RWPE2 (cell line): ENCODE measurements around the gene ABCA12.

Experiments
- ATAC-seq: fragments of 200-7000 bp; cut with Tn5 transposase; 3 replicates; pipeline ENCODE4 v1.9.1; 2021; ENCODE audit warnings: low read depth
- DNase-seq: peaks from one replicate; pipeline ENCODE4 v3.0.0-alpha.2; 2020; ENCODE audit warnings: low spot score
- H3K27ac ChIP-seq: fragments of 450-650 bp; 2 replicates; pipeline ENCODE4 v1.5.1; 2017; ENCODE audit warnings: mild to moderate bottlenecking; ENCODE audit not compliant: poor library complexity, severe bottlenecking
- H3K27me3 ChIP-seq: fragments of 250-450 bp; sonication (Bioruptor Pico); 2 replicates; pipeline ENCODE4 v1.5.1; 2021; ENCODE audit warnings: mild to moderate bottlenecking, moderate library complexity; ENCODE audit not compliant: insufficient read depth, poor library complexity, severe bottlenecking
- H3K36me3 ChIP-seq: fragments of 250-450 bp; sonication (Bioruptor Pico); 2 replicates; pipeline ENCODE4 v1.5.1; 2020; ENCODE audit warnings: low read depth, mild to moderate bottlenecking, moderate library complexity
- H3K4me1 ChIP-seq: fragments of 250-450 bp; sonication (Bioruptor Pico); 2 replicates; pipeline ENCODE4 v1.5.1; 2021; ENCODE audit warnings: mild to moderate bottlenecking, moderate library complexity; ENCODE audit not compliant: insufficient read depth, poor library complexity, severe bottlenecking
- H3K4me3 ChIP-seq: fragments of 250-450 bp; sonication (Bioruptor Pico); 2 replicates; pipeline ENCODE4 v1.5.1; 2021; ENCODE audit warnings: mild to moderate bottlenecking, moderate library complexity; ENCODE audit not compliant: severe bottlenecking
- H3K9me3 ChIP-seq: fragments of 250-450 bp; sonication (Bioruptor Pico); 2 replicates; pipeline ENCODE4 v1.5.1; 2021; ENCODE audit warnings: mild to moderate bottlenecking, moderate library complexity; ENCODE audit not compliant: severe bottlenecking
- TF ChIP-seq, protein P1 (sequence below): fragments of 450-650 bp; IDR thresholded peaks from one replicate; pipeline ENCODE4 v1.5.1; 2017; ENCODE audit warnings: mild to moderate bottlenecking, moderate library complexity; ENCODE audit not compliant: poor library complexity, severe bottlenecking

The ABCA12 gene

DNA sequence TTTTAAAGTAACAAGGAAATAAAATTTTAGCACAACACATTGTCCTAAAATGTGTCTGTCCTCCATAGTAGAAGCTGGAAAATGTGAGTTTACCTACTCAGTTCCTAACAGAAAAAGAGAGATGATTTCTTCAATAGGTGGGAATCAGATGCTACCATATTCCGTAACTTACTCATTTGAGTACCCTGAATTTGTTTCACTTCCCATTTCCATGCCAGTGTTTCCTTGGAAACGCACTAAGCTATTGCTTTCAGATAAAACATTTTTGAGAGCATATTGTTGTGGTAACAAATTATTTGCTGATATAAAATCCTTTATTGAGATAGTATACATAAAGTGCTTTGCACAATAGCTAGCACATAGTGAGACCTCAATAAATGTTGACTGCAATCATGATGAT lies 191.5 kb downstream of the ABCA12 start:
- DNase-seq: no peak
- no peaks in the 10 kb centered on the region for H3K9me3 ChIP-seq
- no peaks in the 10 kb centered on the region for H3K27me3 ChIP-seq
- H3K4me1 ChIP-seq: no peaks in the 10 kb centered on the region
- TF ChIP-seq, protein P1, sequence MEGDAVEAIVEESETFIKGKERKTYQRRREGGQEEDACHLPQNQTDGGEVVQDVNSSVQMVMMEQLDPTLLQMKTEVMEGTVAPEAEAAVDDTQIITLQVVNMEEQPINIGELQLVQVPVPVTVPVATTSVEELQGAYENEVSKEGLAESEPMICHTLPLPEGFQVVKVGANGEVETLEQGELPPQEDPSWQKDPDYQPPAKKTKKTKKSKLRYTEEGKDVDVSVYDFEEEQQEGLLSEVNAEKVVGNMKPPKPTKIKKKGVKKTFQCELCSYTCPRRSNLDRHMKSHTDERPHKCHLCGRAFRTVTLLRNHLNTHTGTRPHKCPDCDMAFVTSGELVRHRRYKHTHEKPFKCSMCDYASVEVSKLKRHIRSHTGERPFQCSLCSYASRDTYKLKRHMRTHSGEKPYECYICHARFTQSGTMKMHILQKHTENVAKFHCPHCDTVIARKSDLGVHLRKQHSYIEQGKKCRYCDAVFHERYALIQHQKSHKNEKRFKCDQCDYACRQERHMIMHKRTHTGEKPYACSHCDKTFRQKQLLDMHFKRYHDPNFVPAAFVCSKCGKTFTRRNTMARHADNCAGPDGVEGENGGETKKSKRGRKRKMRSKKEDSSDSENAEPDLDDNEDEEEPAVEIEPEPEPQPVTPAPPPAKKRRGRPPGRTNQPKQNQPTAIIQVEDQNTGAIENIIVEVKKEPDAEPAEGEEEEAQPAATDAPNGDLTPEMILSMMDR: no peak
- no peak overlapping the region for H3K4me3 ChIP-seq
- no peak for ATAC-seq
- H3K27ac ChIP-seq: no peak overlapping the region
- no peaks in the 10 kb centered on the region for H3K36me3 ChIP-seq

- Histone ChIP-seq H3K4me3 (no peak overlapping the region), H3K27ac (no peak overlapping the region), H3K36me3 (no peaks in the 10 kb centered on the region), H3K27me3 (no peaks in the 10 kb centered on the region), H3K4me1 (no peaks in the 10 kb centered on the region), H3K9me3 (no peaks in the 10 kb centered on the region)
- DNase-seq: no peak
- TF ChIP-seq, protein P1: no peak
- ATAC-seq: no peak
Observed at GRCh38 chr2:214934006-214934405, 204.4 kb downstream of the ABCA12 start.

GRCh38 chr2:214904634-214905033 lies 233.8 kb downstream of the ABCA12 start:
- H3K4me1 ChIP-seq: no peaks in the 10 kb centered on the region
- H3K9me3 ChIP-seq: no peaks in the 10 kb centered on the region
- no peaks in the 10 kb centered on the region for H3K36me3 ChIP-seq
- ATAC-seq (no peak), DNase-seq (no peak)
- H3K4me3 ChIP-seq: no peak overlapping the region
- no peaks in the 10 kb centered on the region for H3K27me3 ChIP-seq
- TF ChIP-seq, protein P1: no peak
- H3K27ac ChIP-seq: no peak overlapping the region

GRCh38 chr2:214904176-214904575 lies 234.2 kb downstream of the ABCA12 start:
- TF ChIP-seq, protein P1: no peak
- Histone ChIP-seq H3K27ac (no peak overlapping the region), H3K27me3 (no peaks in the 10 kb centered on the region), H3K36me3 (no peaks in the 10 kb centered on the region), H3K9me3 (no peaks in the 10 kb centered on the region), H3K4me1 (no peaks in the 10 kb centered on the region), H3K4me3 (no peak overlapping the region)
- DNase-seq (no peak), ATAC-seq (no peak)

DNA sequence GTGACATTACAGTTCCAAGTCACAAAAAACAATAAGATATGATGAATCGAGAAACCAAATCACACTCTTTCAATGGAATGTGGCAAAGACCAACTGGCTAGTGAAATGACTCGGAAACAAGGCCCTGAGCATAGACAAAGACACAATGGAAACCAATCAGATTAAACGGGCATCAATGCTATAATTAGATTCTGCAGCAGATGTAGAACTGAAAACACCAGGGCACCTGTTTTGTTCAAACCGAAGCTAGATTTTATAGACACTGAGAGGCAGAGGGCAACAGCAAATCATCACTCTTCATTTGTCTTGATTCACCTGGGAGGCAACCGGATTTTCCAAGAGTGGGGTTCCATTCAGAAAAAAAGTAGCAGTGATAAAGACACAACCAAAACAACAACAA lies 236.1 kb downstream of the ABCA12 start:
- ATAC-seq (no peak), DNase-seq (no peak)
- H3K27me3 ChIP-seq: no peaks in the 10 kb centered on the region
- no peak overlapping the region for H3K27ac ChIP-seq
- H3K4me1 ChIP-seq: no peaks in the 10 kb centered on the region
- no peaks in the 10 kb centered on the region for H3K9me3 ChIP-seq
- TF ChIP-seq, protein P1: no peak
- H3K36me3 ChIP-seq: no peaks in the 10 kb centered on the region
- H3K4me3 ChIP-seq: no peak overlapping the region
